Upper lobe of left lung (tissue), 4 donors: ENCODE measurements around the gene ZNF256.

Experiments used
- CTCF ChIP-seq, 6 experiments: fragments of 450-650 bp in 4 of 6; fragments of 200-600 bp in 2 of 6; sonication (generic) in 2 of 6; IDR thresholded peaks; one replicate each; pipeline ENCODE4 v1.5.1; 2016 to 2019; ENCODE audit warnings: antibody characterized with exemption in 6 of 6
- EP300 ChIP-seq, 4 donors: sonication (generic); formaldehyde crosslinking; IDR thresholded peaks; one replicate each; pipeline ENCODE4 v1.5.1; 2017; ENCODE audit warnings: antibody characterized with exemption in 4 of 4, control low read depth in 2 of 4
- POLR2AphosphoS5 ChIP-seq, 2 donors: sonication (generic); formaldehyde crosslinking; IDR thresholded peaks; one replicate each; pipeline ENCODE4 v1.5.1; 2017; ENCODE audit warnings: antibody characterized with exemption in 2 of 2

GRCh38 chr19:57961785-57962184 lies 14.3 kb upstream of the ZNF256 start:
- TF ChIP-seq CTCF (IDR thresholded peaks at IDR 0.05) (no peak), POLR2AphosphoS5 (IDR thresholded peaks at IDR 0.05) (no peak), EP300 (IDR thresholded peaks at IDR 0.05) (no peak)
